Measurements from ENCODE around the gene RRM1.
"Not testable (repeated sequence)": the region's sequence is repeated elsewhere in the genome, so short reads cannot be mapped to it uniquely, and the experiment has no call there.

RRM1 gene

DNA sequence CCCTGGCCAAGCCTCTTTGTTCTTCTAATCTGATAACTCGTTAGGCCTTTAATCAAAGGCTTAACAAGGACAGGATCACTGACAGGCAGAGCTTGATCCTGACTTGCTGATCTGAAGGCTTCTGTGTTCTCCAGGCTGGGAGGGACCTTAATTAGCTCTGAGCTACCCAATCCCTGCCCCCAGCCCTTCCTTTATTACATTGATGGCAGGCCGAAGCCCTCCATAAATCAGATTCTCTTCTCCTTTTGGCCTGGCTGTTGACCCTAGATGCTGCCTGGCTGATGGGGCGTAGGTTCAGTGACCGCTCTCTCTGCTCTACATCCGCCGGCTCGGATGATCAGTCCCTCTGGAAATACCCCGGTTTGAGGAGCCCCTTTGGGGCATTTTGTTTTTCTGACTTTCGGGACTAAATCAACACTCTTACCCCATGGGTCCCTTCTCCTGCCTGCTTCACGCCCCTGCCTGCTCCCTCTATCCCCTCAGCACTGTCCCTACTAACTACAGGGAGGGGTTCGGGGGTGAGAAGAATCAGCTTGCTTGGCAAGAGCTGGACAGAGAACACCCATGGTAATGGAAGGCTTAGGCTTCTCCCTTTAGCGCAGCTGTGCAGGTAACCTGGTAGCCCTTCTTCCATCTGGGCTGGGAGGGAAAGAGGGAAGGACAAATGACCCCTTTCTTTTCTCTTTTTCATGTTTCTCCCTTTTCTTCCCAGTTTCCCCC, 10.0 kb upstream of the RRM1 start:
- no peak for DNase-seq

GRCh38 chr11:4085575-4085974, 9.0 kb upstream of the RRM1 start:
- DNase-seq = peak; percentile 12

- DNase-seq = no peak
These were observed 7.8 kb upstream of the RRM1 start for GRCh38 chr11:4086575-4087353.

DNA sequence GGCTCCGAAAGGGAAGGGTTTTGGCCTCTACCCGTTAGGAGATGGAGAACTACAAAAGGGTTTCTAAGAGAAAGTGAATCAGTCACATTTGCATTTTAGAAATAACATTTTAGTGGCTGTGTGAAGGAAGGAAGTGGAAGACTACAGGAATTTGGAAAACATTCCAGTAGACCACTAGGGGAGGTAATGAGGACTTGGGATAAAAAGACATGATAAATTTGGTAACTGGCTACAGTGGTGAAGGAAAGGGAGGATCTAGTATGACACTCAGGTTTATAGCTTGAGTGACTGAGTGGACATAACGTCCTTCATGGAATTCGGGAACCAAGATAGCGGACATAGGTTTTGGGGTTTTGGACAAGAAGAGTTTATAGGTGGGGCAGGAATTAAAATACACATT, 7.0 kb upstream of the RRM1 start:
- DNase-seq = no peak

GRCh38 chr11:4090258-4090657, 4.3 kb upstream of the RRM1 start:
- DNase-seq = no peak

DNA sequence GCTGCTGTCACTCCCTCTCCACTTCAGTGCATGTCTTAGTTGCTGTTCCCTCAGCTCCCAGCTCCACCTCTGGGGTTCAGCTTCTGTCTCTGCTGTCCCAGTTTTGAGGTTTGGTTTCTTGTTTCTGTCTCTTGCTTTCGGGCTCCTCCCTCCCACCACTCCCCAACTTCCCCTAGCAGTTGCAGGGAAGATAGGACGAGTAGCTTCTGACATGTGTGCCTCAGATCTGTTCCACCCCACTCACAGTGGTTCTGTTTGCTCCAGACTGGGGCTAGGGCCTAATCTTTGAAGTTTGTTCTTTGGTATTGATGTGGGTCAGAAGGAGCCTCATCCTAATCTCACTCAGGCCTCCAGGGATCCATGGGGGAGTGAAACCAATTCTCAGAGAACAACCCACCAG, 2.6 kb upstream of the RRM1 start:
- DNase-seq = peak; percentile 65

GRCh38 chr11:4093519-4094347, 866 bp upstream of the RRM1 start:
- DNase-seq = no peak

GRCh38 chr11:4095509-4096230, 1.1 kb downstream of the RRM1 start:
- DNase-seq = peak; percentile 17

DNA sequence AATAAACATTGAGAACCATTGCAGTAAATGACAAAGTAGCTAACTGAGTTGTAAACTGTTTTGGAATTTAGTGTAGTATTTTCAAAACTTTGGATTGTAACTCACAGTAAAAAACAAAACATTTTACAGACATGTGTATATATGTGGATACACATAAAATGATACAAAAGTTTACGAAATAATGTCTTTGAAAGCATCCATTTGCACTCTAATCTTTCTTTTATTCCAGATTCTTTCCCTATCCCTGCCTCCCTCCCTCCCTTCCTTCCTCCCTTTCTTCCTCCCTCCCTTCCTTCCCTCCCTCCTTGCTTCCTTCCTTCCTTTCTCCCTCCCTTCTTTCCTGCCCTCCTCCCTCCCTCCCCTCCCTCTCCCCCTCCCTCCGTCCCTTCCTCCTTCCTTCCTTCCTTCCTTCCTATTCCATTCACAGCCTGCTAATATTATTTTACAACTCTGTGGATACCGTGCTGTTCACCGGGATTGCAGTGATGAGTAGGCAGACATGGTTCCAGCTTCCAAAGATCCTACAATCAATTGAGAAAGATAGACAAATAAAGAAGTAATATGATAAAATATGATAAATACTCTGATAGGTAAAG, 3.5 kb downstream of the RRM1 start:
- no peak for DNase-seq

GRCh38 chr11:4102711-4103110, 8.1 kb downstream of the RRM1 start:
- no peak for DNase-seq

- no peak for DNase-seq
These were observed 8.7 kb downstream of the RRM1 start for GRCh38 chr11:4103269-4103668.

GRCh38 chr11:4105916-4106315, 11.3 kb downstream of the RRM1 start:
- DNase-seq = no peak

DNA sequence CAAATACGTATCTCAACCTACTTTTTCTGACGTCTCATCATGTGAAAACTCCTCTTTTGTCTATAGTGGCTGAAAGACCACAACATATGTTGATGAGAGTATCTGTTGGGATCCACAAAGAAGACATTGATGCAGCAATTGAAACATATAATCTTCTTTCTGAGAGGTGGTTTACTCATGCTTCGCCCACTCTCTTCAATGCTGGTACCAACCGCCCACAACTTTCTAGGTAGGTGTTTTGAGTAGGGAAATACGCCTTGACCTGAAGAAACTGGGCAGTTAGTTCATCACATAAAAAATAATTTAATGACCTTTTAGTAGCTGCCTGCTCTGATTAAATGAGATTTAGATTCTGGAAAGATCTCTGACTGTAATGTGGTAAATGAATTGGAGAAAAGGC, 17.2 kb downstream of the RRM1 start:
- DNase-seq = no peak

DNA sequence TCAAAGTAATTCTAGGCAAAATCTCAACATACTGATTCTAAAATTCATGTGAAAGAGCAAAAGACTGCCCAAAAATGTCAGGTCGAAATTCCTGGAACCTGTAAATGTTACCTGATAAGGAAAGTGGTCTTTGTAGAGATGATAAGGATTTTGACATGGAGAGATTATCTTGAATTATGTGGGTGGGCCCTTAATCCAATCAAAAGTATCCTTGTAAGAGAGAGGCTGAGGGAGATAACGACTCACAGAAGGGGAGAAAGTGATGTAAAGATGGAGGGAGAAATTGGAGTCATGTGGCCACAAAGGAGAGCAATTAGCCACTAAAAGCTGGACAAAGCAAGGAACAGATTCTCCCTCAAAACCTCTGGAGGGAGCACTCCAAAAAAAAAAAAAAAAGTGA, 20.5 kb downstream of the RRM1 start:
- DNase-seq = no peak

DNA sequence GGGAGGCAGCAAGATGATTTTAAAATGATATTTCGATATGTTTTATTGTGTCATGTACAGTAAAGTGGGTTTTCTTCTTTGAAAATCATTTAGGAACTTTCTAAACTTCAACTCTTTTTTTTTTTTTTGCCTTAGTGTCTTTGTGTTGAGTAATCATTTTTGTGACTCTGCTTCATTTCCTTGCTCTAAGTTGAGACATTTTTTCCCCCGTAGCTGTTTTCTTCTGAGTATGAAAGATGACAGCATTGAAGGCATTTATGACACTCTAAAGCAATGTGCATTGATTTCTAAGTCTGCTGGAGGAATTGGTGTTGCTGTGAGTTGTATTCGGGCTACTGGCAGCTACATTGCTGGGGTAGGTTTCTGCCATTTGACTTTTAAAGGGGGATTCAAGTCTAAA, 23.5 kb downstream of the RRM1 start:
- peak; percentile 5 for DNase-seq

DNA sequence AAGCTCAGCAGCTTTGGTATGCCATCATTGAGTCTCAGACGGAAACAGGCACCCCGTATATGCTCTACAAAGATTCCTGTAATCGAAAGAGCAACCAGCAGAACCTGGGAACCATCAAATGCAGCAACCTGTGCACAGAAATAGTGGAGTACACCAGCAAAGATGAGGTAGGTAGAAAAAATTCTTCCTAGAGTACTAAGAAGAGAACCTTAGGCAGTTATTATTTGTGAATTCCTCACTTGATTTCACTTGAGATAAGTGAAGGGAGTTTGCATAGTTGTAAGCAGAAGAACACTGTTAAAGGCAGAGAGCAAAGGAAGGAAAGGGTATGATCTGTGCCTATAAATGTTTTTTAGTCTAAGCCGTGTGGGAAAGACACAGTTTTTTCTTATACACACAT, 28.6 kb downstream of the RRM1 start:
- DNase-seq = no peak

GRCh38 chr11:4125141-4125540, 30.5 kb downstream of the RRM1 start:
- no peak for DNase-seq

GRCh38 chr11:4127357-4127756, 32.8 kb downstream of the RRM1 start:
- no peak for DNase-seq

DNA sequence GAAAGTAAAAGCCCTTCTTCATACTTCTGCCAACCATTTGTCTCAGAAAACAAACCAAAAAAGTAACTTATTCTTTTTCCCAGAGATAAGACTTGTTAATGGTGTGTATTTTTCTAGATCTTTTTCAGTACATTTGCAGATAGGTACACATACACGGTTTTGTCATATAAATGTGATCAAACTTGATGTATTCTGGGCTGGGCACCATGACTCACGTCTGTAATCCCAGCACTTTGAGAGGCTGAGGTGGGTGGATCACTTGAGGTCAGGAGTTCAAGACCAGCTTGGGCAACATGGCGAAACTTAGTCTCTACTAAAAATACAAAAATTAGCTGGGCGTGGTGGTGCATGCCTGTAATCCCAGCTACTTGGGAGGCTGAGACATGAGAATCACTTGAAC, 35.6 kb downstream of the RRM1 start:
- not testable (repeated sequence) for DNase-seq

GRCh38 chr11:4134806-4135205, 40.2 kb downstream of the RRM1 start:
- DNase-seq = no peak

DNA sequence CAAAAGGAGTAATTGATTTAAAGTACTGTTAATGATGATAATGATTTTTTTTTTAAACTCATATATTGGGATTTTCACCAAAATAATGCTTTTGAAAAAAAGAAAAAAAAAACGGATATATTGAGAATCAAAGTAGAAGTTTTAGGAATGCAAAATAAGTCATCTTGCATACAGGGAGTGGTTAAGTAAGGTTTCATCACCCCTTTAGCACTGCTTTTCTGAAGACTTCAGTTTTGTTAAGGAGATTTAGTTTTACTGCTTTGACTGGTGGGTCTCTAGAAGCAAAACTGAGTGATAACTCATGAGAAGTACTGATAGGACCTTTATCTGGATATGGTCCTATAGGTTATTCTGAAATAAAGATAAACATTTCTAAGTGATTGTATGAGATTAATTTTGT, 43.9 kb downstream of the RRM1 start:
- DNase-seq = no peak

DNA sequence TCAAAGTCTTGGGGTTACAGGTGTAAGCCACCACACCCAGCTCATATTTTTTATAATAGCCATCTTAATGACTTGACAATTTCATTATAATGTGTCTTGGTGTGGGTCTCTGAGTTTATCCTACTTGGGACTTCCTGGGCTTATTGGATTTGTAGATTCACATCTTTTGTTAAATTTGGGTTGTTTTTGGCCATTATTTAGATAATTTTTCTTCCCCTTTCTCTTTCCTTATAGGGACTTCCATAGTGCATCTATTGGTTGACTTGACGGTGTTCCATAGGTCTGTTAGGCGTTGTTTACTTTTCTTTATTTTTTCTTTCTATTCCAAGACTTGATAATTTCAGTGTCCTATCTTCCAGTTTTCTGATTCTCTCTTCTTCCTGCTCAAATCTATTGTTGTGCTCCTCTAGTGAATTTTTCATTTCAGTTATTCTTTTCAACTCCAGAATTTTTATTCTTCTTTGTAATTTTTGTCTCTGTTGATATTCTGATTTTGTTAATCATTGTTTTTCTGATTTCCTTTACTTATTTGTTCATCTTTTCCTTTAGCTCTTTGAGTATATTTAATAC, 45.6 kb downstream of the RRM1 start:
- no peak for DNase-seq
